HG03342 (cell line): ENCODE results near the gene TCF4.

ENCODE experiments used
- ATAC-seq: cut with Tn5 transposase; IDR thresholded peaks from one replicate; pipeline ENCODE4 v1.9.1; 2021; ENCODE audit warnings: mild to moderate bottlenecking, moderate library complexity; ENCODE audit not compliant: unreplicated experiment

The TCF4 gene

GRCh38 chr18:55275039-55275901 is 312.7 kb downstream of the TCF4 start:
- no peak for ATAC-seq

- no peak for ATAC-seq
Observed at GRCh38 chr18:55272510-55273243, 315.3 kb downstream of the TCF4 start.

- ATAC-seq, result no peak
Observed at GRCh38 chr18:55269622-55270021, 318.4 kb downstream of the TCF4 start.

- peak; percentile 53 for ATAC-seq
Observed at GRCh38 chr18:55268628-55269275, 319.2 kb downstream of the TCF4 start.

GRCh38 chr18:55268151-55268601 is 319.8 kb downstream of the TCF4 start:
- peak; percentile 72 for ATAC-seq

GRCh38 chr18:55266981-55267380 is 321.0 kb downstream of the TCF4 start:
- ATAC-seq, result no peak

- ATAC-seq, result peak; percentile 55
Observed at GRCh38 chr18:55265984-55266383, 322.0 kb downstream of the TCF4 start.

- ATAC-seq, result no peak
Observed at GRCh38 chr18:55265130-55265675, 322.8 kb downstream of the TCF4 start.

GRCh38 chr18:55264108-55264507 is 323.9 kb downstream of the TCF4 start:
- no peak for ATAC-seq

GRCh38 chr18:55262021-55262560 is 325.9 kb downstream of the TCF4 start:
- no peak for ATAC-seq

GRCh38 chr18:55261253-55261652 is 326.7 kb downstream of the TCF4 start:
- ATAC-seq, result no peak

- no peak for ATAC-seq
Observed at GRCh38 chr18:55258088-55258487, 329.9 kb downstream of the TCF4 start.

- ATAC-seq, result no peak
Observed at GRCh38 chr18:55256929-55257289, 331.1 kb downstream of the TCF4 start.

- no peak for ATAC-seq
Observed at GRCh38 chr18:55256226-55256928, 331.6 kb downstream of the TCF4 start.

- ATAC-seq, result no peak
Observed at GRCh38 chr18:55253814-55254213, 334.2 kb downstream of the TCF4 start.

- peak; percentile 48 for ATAC-seq
Observed at GRCh38 chr18:55252901-55253300, 335.1 kb downstream of the TCF4 start.

GRCh38 chr18:55252053-55252675 is 335.8 kb downstream of the TCF4 start:
- no peak for ATAC-seq

GRCh38 chr18:55251254-55251971 is 336.6 kb downstream of the TCF4 start:
- no peak for ATAC-seq

- no peak for ATAC-seq
Observed at GRCh38 chr18:55250768-55251173, 337.2 kb downstream of the TCF4 start.
